Omental fat pad (tissue), 4 donors: ENCODE data around the gene COL4A1. TPM values are rescaled to one million over a fixed set of nuclear protein-coding genes. Genes with fewer than 3 reads are reported as not detected.
"Not testable (repeated sequence)": the region's sequence is repeated elsewhere in the genome, so short reads cannot be mapped to it uniquely, and the experiment has no call there.

Experiments used
- ATAC-seq: fragments of 150-250 bp; one replicate; pipeline ENCODE4 v1.9.1; 2016; ENCODE audit warnings: mild to moderate bottlenecking, moderate library complexity; ENCODE audit not compliant: low FRiP score
- DNase-seq: peaks from one replicate; pipeline ENCODE4 v3.0.0-alpha.2; 2019; ENCODE audit warnings: low spot score
- total RNA-seq, 4 donors: library from RNA; depleted of rRNA; stranded (reverse); fragments of >200 nt; gene quantifications; one replicate each; pipeline ENCODE4 v1.1.0, GENCODE V29; 2016
- TF ChIP-seq, protein P1 (sequence below), 3 donors: fragments of 450-650 bp; IDR thresholded peaks; one replicate each; pipeline ENCODE4 v1.5.1; 2016 to 2017; ENCODE audit warnings: antibody characterized with exemption in 3 of 3, mild to moderate bottlenecking in 3 of 3, moderate library complexity in 2 of 3

Gene COL4A1
- total RNA-seq, 4 donors from 2014 or later = 611 to 1,113 (median 995) TPM

DNA sequence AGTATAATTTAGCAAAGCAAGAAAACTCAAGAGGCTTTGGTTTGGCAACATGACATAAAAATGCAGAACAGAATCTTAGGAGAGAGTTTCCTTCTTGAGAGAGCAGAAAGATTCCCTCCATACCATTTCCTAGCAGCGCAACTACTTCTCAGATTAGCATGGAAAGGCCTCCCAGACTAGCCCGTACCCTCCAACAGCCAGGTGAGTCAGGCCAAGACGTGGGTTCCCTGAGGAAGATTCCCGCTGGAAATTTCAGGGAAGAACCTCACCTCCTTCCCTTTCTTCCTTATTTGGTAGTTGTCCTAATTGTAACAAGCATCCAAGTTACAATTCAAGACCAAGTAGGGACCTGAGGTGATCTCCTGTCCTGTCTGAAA, 12.4 kb upstream of the COL4A1 start:
- ATAC-seq = peak; percentile 4
- no peak for DNase-seq
- TF ChIP-seq, protein P1, sequence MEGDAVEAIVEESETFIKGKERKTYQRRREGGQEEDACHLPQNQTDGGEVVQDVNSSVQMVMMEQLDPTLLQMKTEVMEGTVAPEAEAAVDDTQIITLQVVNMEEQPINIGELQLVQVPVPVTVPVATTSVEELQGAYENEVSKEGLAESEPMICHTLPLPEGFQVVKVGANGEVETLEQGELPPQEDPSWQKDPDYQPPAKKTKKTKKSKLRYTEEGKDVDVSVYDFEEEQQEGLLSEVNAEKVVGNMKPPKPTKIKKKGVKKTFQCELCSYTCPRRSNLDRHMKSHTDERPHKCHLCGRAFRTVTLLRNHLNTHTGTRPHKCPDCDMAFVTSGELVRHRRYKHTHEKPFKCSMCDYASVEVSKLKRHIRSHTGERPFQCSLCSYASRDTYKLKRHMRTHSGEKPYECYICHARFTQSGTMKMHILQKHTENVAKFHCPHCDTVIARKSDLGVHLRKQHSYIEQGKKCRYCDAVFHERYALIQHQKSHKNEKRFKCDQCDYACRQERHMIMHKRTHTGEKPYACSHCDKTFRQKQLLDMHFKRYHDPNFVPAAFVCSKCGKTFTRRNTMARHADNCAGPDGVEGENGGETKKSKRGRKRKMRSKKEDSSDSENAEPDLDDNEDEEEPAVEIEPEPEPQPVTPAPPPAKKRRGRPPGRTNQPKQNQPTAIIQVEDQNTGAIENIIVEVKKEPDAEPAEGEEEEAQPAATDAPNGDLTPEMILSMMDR (IDR thresholded peaks at IDR 0.05) = no peak

DNA sequence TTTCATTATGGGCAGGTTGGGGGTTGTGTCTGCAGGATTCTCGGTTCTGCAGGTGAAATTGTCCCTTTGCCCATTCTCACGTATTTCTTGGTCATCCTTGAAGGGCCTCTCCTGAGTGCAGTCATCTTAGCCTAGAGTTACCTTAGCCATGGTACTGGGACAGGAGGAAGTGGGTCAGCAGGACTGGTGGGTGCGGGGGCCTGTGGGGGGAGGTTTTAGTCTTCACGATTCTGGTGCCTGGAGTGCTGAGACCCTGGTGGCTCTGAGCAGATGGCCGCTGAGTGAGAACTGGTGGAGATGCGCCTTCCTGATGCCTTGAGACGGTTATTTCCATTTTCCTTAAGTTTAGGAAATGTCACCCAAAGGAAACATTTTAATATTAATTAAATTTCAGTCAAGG, 12.0 kb upstream of the COL4A1 start:
- DNase-seq (no peak), ATAC-seq (no peak)
- TF ChIP-seq, protein P1 (IDR thresholded peaks at IDR 0.05) = no peak

DNA sequence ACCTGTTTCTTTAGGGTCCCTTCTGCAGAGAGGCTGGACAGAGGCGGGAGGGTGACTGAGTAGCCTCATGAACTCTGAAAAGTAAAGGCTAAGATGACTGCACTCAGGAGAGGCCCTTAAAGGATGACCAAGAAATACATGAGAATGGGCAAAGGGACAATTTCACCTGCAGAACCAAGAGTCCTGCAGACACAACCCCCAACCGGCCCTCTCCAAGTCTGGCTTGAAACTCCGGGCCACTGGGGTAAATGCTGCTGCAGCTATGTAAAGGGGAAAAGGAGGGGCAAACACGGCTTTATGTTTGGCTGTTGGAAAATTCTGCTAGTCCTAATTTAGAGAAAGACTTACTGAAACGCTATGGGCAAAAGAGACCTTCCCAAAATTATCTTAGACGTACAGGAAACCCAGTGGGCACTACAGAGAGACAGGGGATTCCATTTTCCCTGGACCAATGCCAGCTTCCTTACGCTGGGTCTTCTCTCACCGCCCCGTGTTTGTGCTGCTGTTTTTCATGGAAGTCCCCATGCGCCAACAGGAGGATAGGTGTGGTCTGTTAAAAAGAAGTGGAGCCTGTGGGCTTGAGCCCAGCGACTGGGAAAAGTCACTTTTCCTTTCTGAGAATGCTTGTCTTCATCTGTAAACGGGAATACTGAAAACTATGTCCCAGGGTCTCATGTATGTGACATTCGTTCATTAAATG, 10.7 kb upstream of the COL4A1 start:
- DNase-seq (no peak), ATAC-seq (no peak)
- TF ChIP-seq, protein P1 (IDR thresholded peaks at IDR 0.05) = no peak

DNA sequence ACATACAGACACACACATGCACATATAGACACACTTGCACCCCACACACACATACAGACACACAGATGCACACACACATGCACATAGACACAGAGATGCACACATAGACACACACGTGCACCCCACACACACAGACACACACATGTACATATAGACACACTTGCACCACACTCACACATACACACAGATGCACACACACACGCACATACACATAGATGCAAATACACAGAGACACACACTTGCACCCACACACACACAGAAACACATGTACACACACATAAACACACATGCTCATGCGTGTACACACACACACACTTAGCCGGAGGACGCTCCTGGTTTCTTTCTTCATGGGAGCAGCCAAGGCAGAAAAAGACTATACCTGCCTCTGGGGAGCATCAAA, 10.1 kb upstream of the COL4A1 start:
- DNase-seq = no peak
- ATAC-seq = no peak
- TF ChIP-seq, protein P1 (IDR thresholded peaks at IDR 0.05) = no peak

DNA sequence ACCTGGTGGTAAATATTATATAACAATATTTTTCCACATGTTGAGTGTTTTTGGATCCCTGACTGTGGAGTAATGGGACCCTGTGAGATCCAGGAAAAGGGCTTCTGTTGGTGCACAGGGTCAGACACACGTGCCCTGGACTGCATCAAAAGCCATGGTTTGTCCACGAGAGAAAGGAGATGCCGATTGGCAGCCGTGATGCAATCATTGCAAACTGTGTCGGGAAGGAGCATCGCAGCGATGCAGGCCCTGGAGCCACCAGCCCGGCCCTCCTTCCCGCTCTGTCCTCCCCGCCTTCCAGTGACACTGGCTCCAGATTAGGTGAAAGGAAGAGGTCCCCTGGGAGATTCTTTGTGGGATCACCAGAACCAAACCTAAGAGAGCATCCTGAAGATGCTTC, 9.2 kb upstream of the COL4A1 start:
- DNase-seq (no peak), ATAC-seq (no peak)
- TF ChIP-seq, protein P1 (IDR thresholded peaks at IDR 0.05) = no peak

DNA sequence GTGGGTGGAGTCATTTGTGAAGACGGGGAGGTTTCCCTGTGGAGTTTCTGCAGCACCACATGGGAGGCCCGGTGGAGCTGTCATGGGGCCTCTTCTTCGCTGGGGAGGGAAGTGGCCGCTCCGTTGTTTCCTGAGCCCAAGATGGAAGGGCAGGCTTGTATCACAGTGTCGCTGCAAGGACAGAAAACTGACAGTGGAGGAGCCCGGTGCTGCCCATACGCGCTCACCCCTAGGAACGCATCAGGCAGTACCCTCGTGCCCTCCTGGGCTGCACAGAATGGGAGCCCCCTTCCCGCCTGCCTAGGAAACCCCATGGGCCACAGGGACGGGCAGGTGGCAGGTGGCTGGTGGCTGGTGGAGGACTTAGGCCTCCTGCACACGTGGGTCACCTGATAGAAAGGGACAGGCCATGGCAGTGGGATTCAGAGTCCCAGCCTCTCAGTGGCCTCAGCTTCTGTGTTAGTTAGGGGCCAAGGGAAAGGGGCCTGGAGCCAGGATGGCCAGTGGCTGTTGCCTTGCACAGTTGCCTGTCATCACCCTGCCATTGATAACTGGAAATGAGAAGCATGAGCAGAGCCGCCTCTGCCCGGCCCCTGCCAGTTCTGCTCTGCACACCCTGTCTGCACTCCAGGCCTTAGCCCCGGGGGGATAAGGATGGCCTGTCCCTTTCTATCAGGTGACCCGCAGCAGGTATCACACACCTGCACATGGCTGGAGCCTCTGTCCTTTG, 7.7 kb upstream of the COL4A1 start:
- no peak for DNase-seq
- no peak for ATAC-seq
- TF ChIP-seq, protein P1 (IDR thresholded peaks at IDR 0.05) = no peak

DNA sequence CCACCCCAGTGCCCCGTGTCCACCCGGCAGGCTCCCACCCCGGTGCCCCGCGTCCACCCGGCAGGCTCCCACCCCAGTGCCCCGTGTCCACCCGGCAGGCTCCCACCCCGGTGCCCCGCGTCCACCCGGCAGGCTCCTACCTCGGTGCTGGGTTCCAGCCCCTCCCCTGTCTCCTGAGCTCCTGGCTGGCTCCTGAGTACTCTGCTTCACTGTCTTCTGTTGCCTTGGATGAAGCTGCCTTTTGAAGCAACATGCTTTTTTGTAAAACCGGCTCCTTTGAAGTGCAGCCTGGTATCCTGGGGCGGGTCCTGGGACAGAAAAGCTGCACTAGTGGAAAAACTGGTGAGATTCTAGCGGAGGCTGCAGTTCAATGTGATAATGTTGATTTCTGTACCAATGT, 6.8 kb upstream of the COL4A1 start:
- ATAC-seq, DNase-seq: not testable (repeated sequence)

DNA sequence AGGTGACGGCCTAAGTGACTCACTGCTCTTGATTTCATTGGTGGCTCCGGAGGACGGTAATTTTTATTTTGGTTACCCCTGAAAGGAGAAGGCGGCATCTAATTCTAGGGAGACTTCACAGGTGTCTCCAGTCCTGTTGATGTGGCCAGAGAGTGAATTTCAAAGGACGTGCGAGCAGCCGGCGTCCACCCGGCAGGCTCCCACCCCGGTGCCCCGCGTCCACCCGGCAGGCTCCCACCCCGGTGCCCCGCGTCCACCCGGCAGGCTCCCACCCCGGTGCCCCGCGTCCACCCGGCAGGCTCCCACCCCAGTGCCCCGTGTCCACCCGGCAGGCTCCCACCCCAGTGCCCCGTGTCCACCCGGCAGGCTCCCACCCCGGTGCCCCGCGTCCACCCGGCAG, 6.3 kb upstream of the COL4A1 start:
- ATAC-seq, DNase-seq: not testable (repeated sequence)
